ENCODE results near the gene WBP2NL.
"Not testable (repeated sequence)": the region's sequence is repeated elsewhere in the genome, so short reads cannot be mapped to it uniquely, and the experiment has no call there.

The WBP2NL gene, protein sequence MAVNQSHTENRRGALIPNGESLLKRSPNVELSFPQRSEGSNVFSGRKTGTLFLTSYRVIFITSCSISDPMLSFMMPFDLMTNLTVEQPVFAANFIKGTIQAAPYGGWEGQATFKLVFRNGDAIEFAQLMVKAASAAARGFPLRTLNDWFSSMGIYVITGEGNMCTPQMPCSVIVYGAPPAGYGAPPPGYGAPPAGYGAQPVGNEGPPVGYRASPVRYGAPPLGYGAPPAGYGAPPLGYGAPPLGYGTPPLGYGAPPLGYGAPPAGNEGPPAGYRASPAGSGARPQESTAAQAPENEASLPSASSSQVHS

DNA sequence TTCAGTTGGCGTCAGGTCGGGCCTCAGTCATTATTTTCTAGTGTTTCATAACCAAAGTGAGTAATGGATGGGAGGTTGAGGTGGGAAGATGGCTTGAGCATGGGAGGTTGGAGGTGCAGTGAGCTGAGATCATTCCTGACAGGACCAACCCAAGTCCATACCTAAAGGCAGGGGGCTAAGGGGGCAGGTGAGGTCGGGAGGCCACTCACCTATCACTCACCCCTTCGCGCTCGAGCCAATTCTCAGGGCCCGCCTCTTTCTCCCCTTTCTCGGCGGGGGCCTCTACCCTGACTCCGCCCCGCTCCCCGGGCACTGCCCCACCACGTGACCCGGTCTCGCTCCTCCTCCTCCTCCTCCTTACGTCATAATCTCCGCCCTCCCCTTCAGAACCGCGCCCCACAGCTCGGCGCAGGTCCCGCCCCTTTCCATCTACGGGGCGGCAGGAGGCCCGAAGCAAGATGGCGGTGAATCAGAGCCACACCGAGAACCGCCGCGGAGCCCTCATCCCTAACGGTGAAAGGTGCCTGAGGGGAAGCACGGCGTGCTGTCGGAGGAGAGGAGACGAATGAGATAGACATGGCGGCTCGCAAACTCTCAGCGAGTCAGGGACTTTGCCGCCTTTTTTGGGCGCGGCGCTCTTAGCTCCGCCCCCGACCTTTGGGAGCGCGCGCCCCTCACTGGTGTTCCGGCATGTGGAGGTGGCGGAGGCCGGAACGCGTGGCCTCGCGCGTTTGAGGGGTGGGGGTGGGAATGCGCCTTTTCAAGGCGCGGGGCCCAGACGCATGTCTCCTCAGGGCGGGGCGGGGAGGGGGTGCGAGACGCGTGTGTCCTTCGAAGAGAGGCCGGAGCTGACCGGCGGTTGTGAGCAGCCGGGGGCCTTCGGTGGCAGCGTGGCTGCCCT lies at the start of gene WBP2NL:
TSS of gene WBP2NL (plus strand) at position 428 of the 901 bp plus-strand sequence. CDS start at position 459, 31 bp downstream.
- Mint-ChIP-seq H3K27me3 (no peaks in the 10 kb centered on the region), H3K9me3 (peaks cover 10% of the 10 kb centered on the region), H3K4me1 (ENCODE audit: low read depth) (peaks cover 22% of the 10 kb centered on the region), H3K36me3 (ENCODE audit: low read depth) (peaks cover 11% of the 10 kb centered on the region), H3K4me3 (peak within 1 kb of the TSS; percentile 89), H3K27ac (peak within 1 kb of the TSS; percentile 90)

DNA sequence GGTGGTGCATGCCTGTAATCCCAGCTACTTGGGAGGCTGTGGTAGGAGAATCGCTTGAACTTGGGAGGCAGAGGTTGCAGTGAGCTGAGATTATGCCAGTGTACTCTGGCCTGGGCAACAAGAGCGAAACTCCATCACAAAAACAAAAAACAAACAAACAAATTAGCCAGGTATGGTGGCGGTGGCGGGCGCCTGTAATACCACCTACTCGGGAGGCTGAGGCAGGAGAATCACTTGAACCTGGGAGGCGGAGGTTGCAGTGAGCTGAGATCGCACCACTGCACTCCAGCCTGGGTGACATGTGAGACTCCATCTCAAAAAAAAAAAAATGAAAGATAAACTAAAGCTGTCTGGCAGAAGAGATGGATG lies 49.7 kb upstream of the WBP2NL start:
- Mint-ChIP-seq H3K27ac (peak overlapping the region; percentile 69), H3K4me3 (peak overlapping the region; percentile 57), H3K36me3 (ENCODE audit: low read depth) (peaks cover 21% of the 10 kb centered on the region), H3K4me1 (ENCODE audit: low read depth) (peaks cover 43% of the 10 kb centered on the region)
- not testable (repeated sequence) for H3K27me3 Mint-ChIP-seq, H3K9me3 Mint-ChIP-seq

DNA sequence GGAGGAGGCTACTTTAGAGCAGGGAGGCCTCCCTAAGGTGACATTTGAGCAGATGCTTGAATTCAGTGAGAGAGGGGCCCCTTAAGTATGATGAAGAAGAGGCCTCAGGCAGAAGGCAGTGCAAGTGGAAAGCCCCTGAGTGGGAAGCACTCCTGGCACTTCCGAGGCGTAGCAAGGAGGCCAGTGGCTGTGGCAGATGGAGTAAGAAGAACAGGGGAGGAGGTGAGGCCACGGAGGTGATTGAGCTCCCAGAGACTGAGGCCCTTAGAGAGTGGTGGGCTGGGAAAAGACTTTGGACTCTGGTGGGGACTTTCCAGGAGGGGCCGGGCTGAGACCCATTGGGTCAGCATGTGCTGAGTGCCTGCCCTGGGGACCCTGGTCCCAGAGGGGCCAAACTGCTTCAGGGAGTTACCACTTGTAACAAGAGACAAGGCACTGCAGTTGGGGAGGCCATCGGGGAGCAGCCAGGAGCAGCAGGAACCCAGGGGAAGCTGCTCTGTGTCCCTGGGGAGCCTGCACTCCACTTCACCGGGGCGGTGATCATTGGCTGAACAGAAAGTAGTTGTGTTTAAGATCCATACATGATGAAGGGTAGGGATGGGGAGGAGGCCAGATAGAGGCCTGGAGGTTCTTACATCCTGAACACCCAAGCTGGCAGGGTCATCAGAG lies 49.2 kb upstream of the WBP2NL start:
- Mint-ChIP-seq H3K4me1 (ENCODE audit: low read depth) (peaks cover 39% of the 10 kb centered on the region), H3K9me3 (no peaks in the 10 kb centered on the region), H3K4me3 (peak overlapping the region; percentile 57), H3K36me3 (ENCODE audit: low read depth) (peaks cover 18% of the 10 kb centered on the region), H3K27ac (peak overlapping the region; percentile 69), H3K27me3 (no peaks in the 10 kb centered on the region)

DNA sequence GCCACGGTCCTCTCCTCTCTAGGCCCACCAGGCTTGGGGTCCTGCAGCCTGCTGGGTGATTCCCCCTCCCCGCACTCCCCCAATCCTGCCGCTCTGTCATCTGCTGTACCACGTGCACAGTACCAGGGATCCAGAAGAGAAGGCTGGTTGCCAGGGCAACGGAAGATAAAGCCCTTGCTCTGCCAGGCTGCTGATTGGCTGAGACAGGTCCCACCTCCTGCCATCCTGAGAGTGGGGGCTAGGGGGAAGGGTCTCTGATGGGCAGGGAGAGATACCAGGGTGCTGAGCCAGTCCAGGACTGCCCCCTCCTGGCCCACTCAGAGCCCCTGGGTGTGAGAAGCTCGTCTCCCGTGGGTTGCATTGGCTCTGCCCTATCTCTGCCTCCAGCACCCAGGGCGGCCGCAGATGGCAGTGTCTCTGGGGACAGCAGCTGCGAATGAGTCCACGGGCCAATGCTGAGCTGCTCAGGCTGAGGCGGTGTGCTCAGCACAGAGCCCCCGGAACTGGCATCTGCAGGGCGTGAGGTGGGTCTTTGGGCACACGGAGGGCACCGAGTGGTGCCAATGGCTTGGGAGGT lies 46.6 kb upstream of the WBP2NL start, which contains the start of gene SMIM45:
TSS of gene SMIM45 (plus strand) at position 253 of the 577 bp plus-strand sequence.
- no peak within 1 kb of the TSS for H3K27ac Mint-ChIP-seq
- no peaks in the 10 kb centered on the region for H3K9me3 Mint-ChIP-seq
- H3K4me3 Mint-ChIP-seq, result no peak within 1 kb of the TSS
- peaks cover 4% of the 10 kb centered on the region for H3K36me3 Mint-ChIP-seq (ENCODE audit: low read depth)
- H3K4me1 Mint-ChIP-seq (ENCODE audit: low read depth), result peaks cover 26% of the 10 kb centered on the region
- H3K27me3 Mint-ChIP-seq, result no peaks in the 10 kb centered on the region

DNA sequence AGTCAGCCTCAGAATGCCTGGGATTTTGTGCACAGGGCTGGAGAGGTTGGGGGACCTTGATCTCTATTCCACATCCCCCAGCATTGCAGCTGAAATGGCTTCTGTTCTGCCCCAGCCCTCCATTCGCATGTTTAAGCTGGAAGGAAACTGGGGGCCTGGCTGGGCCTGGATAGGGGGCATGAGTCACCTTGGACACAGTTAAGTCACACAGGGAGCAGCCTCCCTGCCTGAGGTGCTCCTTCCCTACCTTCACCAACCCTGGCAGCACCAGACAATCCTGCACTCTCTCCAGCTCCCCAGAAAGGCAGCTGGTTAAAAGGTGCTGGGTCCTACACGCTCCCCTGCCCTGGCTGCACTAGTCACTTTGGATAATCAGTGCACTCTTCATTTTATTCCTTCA lies 45.9 kb upstream of the WBP2NL start:
- Mint-ChIP-seq H3K36me3 (ENCODE audit: low read depth) (peaks cover 4% of the 10 kb centered on the region), H3K4me3 (no peak overlapping the region), H3K27ac (no peak overlapping the region), H3K9me3 (no peaks in the 10 kb centered on the region), H3K27me3 (no peaks in the 10 kb centered on the region), H3K4me1 (ENCODE audit: low read depth) (peaks cover 23% of the 10 kb centered on the region)

DNA sequence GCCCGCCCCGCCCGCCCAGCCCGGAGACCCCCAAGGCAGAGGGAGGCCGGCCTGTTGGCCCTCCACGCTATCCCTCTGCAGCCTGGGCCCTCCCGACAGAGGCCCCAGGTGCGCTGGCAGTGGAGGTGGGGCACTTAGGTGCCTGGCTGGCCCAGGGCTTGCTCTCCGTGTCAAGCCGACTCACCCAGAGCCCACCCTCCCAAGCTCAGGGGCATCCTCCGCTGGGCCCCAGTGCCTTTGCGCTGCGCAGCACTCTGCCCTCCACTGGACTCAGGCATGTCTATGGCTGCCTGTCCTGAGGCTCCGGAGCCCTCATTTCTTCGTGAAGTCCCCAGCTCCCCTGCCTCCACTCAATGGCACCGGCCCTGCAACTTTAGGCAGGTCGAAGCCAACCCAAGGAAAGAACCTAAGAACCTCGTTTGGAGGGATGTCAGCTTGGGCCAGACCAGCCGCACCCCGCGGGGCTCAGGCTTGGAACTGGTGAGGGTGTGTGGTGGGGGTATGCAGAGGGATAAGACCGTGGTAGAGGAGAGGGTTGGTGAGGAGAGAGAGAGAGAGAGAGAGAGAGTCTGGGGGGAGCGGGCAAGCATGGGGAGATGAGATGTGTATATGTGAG lies 40.5 kb upstream of the WBP2NL start:
- H3K9me3 Mint-ChIP-seq, result no peaks in the 10 kb centered on the region
- no peaks in the 10 kb centered on the region for H3K27me3 Mint-ChIP-seq
- H3K36me3 Mint-ChIP-seq (ENCODE audit: low read depth), result no peaks in the 10 kb centered on the region
- H3K4me1 Mint-ChIP-seq (ENCODE audit: low read depth), result peaks cover 4% of the 10 kb centered on the region
- no peak overlapping the region for H3K4me3 Mint-ChIP-seq
- H3K27ac Mint-ChIP-seq, result no peak overlapping the region

DNA sequence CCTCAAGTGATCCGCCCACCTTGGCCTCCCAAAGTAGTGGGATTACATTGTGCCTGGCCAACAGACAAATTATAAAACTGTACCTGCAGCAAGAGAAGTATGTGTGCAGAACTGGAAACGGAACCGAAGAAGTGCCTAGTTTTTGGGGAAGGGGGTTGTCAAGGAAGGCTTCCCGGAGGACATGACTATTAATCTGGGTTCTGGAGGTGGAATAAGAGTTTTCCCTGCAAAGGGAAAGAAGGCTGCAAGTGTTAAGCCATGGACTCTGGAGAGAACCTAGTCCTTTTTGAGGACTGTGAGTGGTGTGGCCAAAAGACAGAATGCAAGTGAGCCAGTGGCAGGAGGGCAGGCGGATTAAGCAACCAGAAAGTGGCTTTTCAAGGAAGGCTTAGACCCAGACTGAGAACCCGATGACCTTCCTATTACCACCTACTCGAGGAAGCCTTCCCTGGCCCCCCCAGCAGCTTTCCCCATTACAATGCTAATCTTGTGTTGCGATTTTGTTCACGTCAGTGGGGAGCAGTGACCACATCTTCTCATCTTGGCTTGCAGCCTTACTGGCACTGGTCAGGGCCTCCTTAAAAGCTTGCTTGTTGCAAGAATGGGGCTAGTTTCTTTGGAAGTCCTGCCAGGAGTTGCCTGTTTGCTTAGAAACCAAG lies 35.0 kb upstream of the WBP2NL start:
- no peaks in the 10 kb centered on the region for H3K36me3 Mint-ChIP-seq (ENCODE audit: low read depth)
- H3K4me3 Mint-ChIP-seq, result no peak overlapping the region
- H3K4me1 Mint-ChIP-seq (ENCODE audit: low read depth), result peaks cover 5% of the 10 kb centered on the region
- H3K27ac Mint-ChIP-seq, result no peak overlapping the region
- no peaks in the 10 kb centered on the region for H3K27me3 Mint-ChIP-seq
- H3K9me3 Mint-ChIP-seq, result no peaks in the 10 kb centered on the region

DNA sequence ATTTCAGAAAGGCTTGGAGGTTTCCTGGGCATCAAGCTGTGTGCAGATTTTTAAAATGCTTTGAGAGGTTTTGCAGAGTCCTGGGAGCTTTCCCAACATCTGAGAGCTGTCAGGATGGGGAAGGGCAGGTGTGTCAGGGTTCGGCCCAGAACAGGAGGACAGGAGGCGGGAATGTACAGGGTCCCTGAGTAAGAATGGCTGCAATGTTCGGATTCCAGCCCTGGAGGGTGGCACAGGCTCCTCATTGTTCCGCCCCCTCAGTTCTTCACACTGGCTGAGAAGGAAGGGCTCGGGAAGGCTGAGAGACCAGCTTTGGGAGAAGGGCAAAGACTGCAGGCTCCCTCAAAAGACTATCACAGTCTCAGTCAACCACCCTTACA lies 34.5 kb upstream of the WBP2NL start:
- peaks cover 5% of the 10 kb centered on the region for H3K4me1 Mint-ChIP-seq (ENCODE audit: low read depth)
- H3K27ac Mint-ChIP-seq, result no peak overlapping the region
- H3K9me3 Mint-ChIP-seq, result no peaks in the 10 kb centered on the region
- H3K27me3 Mint-ChIP-seq, result no peaks in the 10 kb centered on the region
- H3K4me3 Mint-ChIP-seq, result no peak overlapping the region
- no peaks in the 10 kb centered on the region for H3K36me3 Mint-ChIP-seq (ENCODE audit: low read depth)

DNA sequence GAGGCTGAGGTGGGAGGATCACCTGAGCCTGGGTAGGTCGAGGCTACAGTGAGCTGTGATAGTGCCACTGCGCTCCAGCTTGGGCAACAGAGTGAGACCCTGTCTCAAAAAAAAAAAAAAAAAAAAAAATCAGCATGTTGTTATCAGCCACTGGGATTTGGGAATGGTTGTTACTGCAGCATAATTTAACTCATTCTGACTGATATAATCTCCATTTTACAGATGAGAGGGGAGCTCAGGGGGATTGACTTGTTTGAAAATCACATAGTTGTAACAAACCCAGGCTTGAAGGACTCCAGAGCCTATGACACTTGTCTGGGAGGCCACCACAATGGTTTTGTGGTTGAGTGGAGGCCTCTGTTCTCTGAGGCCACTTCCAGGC lies 32.4 kb upstream of the WBP2NL start:
- Mint-ChIP-seq H3K4me1 (ENCODE audit: low read depth) (peaks cover 5% of the 10 kb centered on the region), H3K36me3 (ENCODE audit: low read depth) (no peaks in the 10 kb centered on the region), H3K27ac (no peak overlapping the region), H3K9me3 (no peaks in the 10 kb centered on the region), H3K27me3 (no peaks in the 10 kb centered on the region), H3K4me3 (no peak overlapping the region)

DNA sequence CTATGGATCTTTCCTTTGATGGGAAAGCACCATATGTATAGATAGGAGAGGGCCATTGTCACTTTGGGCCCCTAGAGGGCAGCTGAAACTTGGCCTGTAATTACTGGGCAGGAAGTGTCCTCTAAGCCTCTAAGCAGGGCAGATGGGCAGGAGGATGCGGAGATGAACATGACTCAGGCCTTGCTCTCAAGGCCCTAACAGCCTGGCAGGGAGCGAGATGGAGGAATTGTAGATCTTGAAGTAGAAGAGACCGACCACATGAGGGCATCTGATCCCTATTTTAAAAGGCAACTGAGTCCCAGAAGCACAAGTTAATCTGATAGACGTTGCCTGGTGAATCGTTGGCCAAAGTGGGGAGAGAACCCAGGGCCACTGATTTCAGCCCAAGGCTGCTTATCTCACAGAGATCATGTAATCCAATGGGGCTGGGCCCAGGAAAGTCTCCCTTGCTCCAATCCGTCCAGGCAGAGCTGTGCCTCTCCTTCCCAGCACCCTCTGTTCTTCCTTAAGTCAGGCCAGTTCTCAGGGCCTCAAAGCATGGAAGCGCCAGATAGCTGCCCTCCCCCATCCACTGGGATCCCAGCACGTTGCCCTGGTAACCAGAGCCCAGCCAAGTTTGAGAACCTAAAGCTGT lies 31.9 kb upstream of the WBP2NL start:
- no peak overlapping the region for H3K27ac Mint-ChIP-seq
- H3K9me3 Mint-ChIP-seq, result no peaks in the 10 kb centered on the region
- H3K36me3 Mint-ChIP-seq (ENCODE audit: low read depth), result no peaks in the 10 kb centered on the region
- H3K4me1 Mint-ChIP-seq (ENCODE audit: low read depth), result peaks cover 5% of the 10 kb centered on the region
- H3K4me3 Mint-ChIP-seq, result no peak overlapping the region
- H3K27me3 Mint-ChIP-seq, result no peaks in the 10 kb centered on the region

DNA sequence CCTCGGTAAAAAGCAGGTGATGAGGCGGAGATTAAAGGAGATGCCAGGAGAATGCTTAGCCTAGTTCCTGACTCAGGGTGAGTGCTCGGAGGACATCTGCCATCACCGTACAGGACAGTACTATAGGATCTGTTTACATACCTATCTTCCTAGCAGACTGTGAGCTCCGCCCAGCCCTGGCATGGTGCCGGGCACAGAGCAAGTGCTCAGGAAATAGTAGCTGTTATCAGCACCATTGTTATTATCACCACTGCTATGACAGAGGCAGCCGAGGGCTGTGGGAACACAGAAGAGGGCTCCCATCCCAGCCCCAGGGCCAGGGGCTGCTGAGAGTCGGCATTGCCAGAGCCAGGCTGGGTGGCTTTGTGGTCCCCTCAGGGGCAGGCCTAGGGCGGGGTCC lies 30.0 kb upstream of the WBP2NL start:
- peaks cover 5% of the 10 kb centered on the region for H3K4me1 Mint-ChIP-seq (ENCODE audit: low read depth)
- H3K36me3 Mint-ChIP-seq (ENCODE audit: low read depth), result no peaks in the 10 kb centered on the region
- no peak overlapping the region for H3K4me3 Mint-ChIP-seq
- H3K9me3 Mint-ChIP-seq, result no peaks in the 10 kb centered on the region
- no peak overlapping the region for H3K27ac Mint-ChIP-seq
- H3K27me3 Mint-ChIP-seq, result peaks cover 12% of the 10 kb centered on the region

DNA sequence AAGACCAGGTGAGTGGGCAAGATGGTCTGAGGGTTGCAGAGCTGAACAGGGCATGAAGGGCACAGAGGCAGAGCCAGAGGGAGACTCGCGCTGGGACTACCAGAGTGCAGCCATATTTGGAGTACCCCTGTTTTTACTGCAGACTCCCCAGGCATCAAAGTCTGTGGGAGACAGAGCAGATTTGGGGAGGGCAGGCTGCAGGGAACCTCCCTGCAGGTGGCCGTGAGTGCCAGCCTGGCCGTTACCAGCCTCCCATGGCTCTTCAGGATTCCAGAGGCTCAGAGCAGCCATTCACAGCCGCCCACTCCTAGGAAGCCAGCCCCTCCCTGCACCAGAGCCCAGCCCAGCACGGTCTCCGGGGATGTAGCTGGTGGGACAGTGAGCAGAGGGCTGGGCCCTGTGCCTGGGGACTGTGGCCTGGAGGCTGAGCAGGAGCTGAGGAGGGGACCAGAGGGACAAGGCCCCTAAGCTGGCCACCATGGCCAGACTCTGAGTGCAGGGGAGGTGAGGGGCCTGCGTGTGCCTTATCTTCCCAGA lies 29.4 kb upstream of the WBP2NL start, which contains the start of gene SEPTIN3:
TSS of gene SEPTIN3 (plus strand) at position 334 of the 537 bp plus-strand sequence. CDS start 2,050 bp downstream, outside the sequence.
- Mint-ChIP-seq H3K9me3 (no peaks in the 10 kb centered on the region), H3K4me1 (ENCODE audit: low read depth) (peaks cover 5% of the 10 kb centered on the region), H3K27ac (no peak within 1 kb of the TSS), H3K4me3 (no peak within 1 kb of the TSS), H3K27me3 (peaks cover 14% of the 10 kb centered on the region), H3K36me3 (ENCODE audit: low read depth) (no peaks in the 10 kb centered on the region)

DNA sequence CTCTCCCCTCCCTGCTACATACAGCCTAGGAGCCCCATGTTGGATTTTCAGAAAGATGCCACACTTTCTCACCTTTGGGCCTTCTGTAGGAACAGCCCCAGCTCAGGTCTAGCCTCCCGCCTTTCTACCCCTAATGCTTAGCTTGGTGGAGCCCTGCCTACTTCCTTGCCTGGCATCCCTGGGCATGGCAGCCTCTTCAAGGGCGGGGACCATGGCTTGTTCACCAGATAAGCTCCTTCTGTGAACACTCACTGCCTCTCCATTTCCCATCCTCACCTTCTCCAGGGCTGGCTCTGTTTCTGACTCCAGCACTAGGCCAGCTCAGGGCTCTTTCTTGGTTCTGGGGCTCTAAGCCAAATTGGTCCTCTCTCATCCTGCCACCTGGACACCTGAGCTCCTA lies 28.0 kb upstream of the WBP2NL start:
- no peaks in the 10 kb centered on the region for H3K9me3 Mint-ChIP-seq
- H3K27me3 Mint-ChIP-seq, result peaks cover 26% of the 10 kb centered on the region
- no peak overlapping the region for H3K4me3 Mint-ChIP-seq
- H3K27ac Mint-ChIP-seq, result no peak overlapping the region
- peaks cover 5% of the 10 kb centered on the region for H3K4me1 Mint-ChIP-seq (ENCODE audit: low read depth)
- H3K36me3 Mint-ChIP-seq (ENCODE audit: low read depth), result no peaks in the 10 kb centered on the region
